IMR-90 (cell line): ENCODE measurements around the gene DIP2C. TPM values are rescaled to one million over a fixed set of nuclear protein-coding genes. Genes with fewer than 3 reads are reported as not detected.

Experiments
- ATAC-seq: fragments of 200-7000 bp; cut with Tn5 transposase; 2 replicates; pipeline ENCODE4 v1.9.1; 2020; ENCODE audit warnings: low read depth, mild to moderate bottlenecking, moderate library complexity
- BruUV-seq: library from RNA; stranded (reverse); fragments of 400-500 nt; replicated peaks from 2 replicates; lab custom pipeline; 2021; lab: Mats Ljungman, UMichigan
- CTCF ChIA-PET: fragments of 300-600 bp; formaldehyde crosslinking; extraction: SDS; loops from one replicate; lab custom pipeline; 2021; ENCODE audit warnings: antibody characterized with exemption; lab: Yijun Ruan, JAX
- POLR2A ChIA-PET: fragments of 300-600 bp; sonication (Branson Sonifier 250); formaldehyde crosslinking; loops from one replicate; lab custom pipeline; 2022; ENCODE audit warnings: antibody characterized with exemption; ENCODE audit not compliant: unreplicated experiment; lab: Charles Lee
- DNase-seq: peaks from one replicate; pipeline ENCODE4 v3.0.0; 2013
- H2AFZ ChIP-seq: replicated peaks from 2 replicates; pipeline ENCODE3; 2013; ENCODE audit warnings: low read length, mild to moderate bottlenecking; ENCODE audit not compliant: poor library complexity
- H2AK5ac ChIP-seq: 2 replicates; pipeline ENCODE4 v1.6.1; 2013; ENCODE audit warnings: low read depth, low read length, inconsistent platforms
- H2AK9ac ChIP-seq: replicated peaks from 2 replicates; pipeline ENCODE3; 2013; ENCODE audit warnings: mild to moderate bottlenecking, low read depth, low read length, moderate library complexity; ENCODE audit not compliant: poor library complexity
- H2BK120ac ChIP-seq: 2 replicates; pipeline ENCODE4 v1.6.1; 2013; ENCODE audit warnings: low read depth, low read length, inconsistent platforms
- H2BK15ac ChIP-seq: 3 replicates; pipeline ENCODE4 v1.6.1; 2013; ENCODE audit warnings: low read depth, low read length, inconsistent platforms
- H2BK20ac ChIP-seq: 2 replicates; pipeline ENCODE4 v1.6.1; 2013; ENCODE audit warnings: low read depth, mild to moderate bottlenecking, inconsistent platforms, low read length, moderate library complexity
- H2BK5ac ChIP-seq: 2 replicates; pipeline ENCODE4 v1.6.1; 2013; ENCODE audit warnings: mild to moderate bottlenecking, low read depth, low read length, inconsistent platforms; ENCODE audit not compliant: poor library complexity, severe bottlenecking
- H3K14ac ChIP-seq: replicated peaks from 2 replicates; pipeline ENCODE4 v1.6.1; 2013; ENCODE audit warnings: low read depth, low read length, inconsistent platforms
- H3K18ac ChIP-seq: 2 replicates; pipeline ENCODE4 v1.6.1; 2013; ENCODE audit warnings: low read depth, low read length, control low read depth
- H3K23ac ChIP-seq: 2 replicates; pipeline ENCODE4 v1.6.1; 2013; ENCODE audit warnings: low read depth, low read length, inconsistent platforms
- H3K27ac ChIP-seq: 2 replicates; pipeline ENCODE4 v1.5.1; 2013; ENCODE audit warnings: mild to moderate bottlenecking, control low read depth, low read length; ENCODE audit not compliant: insufficient read depth
- H3K27me3 ChIP-seq: 2 replicates; pipeline ENCODE4 v1.6.1; 2013; ENCODE audit warnings: low read length; ENCODE audit not compliant: control insufficient read depth, insufficient read depth
- H3K36me3 ChIP-seq: 2 replicates; pipeline ENCODE4 v1.6.1; 2013; ENCODE audit warnings: low read length, mixed read lengths; ENCODE audit not compliant: control insufficient read depth, insufficient read depth
- H3K4ac ChIP-seq: 2 replicates; pipeline ENCODE4 v1.6.1; 2013; ENCODE audit warnings: low read depth, low read length, inconsistent platforms
- H3K4me1 ChIP-seq: 2 replicates; pipeline ENCODE4 v1.6.1; 2013; ENCODE audit warnings: low read length, mixed read lengths; ENCODE audit not compliant: control insufficient read depth, insufficient read depth
- H3K4me2 ChIP-seq: 2 replicates; pipeline ENCODE4 v1.6.1; 2013; ENCODE audit warnings: low read depth, mild to moderate bottlenecking, control low read depth, low read length, moderate library complexity
- H3K4me3 ChIP-seq: 2 replicates; pipeline ENCODE4 v1.5.1; 2013; ENCODE audit warnings: low read depth, mild to moderate bottlenecking, control low read depth, low read length, moderate library complexity; ENCODE audit not compliant: insufficient read depth
- H3K56ac ChIP-seq: 2 replicates; pipeline ENCODE4 v1.6.1; 2013; ENCODE audit warnings: low read length, inconsistent platforms; ENCODE audit not compliant: insufficient read depth; ENCODE audit errors: extremely low read depth
- H3K79me1 ChIP-seq, 2 experiments: 2 replicates each; pipeline ENCODE4 v1.6.1; 2013; ENCODE audit warnings: low read length in 2 of 2, inconsistent platforms in 1 of 2, low read depth in 1 of 2
- H3K9ac ChIP-seq: 2 replicates; pipeline ENCODE4 v1.6.1; 2013; ENCODE audit warnings: low read depth, low read length, control low read depth
- H3K9me1 ChIP-seq: 2 replicates; pipeline ENCODE4 v1.6.1; 2013; ENCODE audit warnings: low read length, inconsistent platforms; ENCODE audit not compliant: insufficient read depth
- H3K9me3 ChIP-seq: 2 replicates; pipeline ENCODE4 v1.6.1; 2013; ENCODE audit warnings: low read length; ENCODE audit not compliant: control insufficient read depth, insufficient read depth
- H4K20me1 ChIP-seq: 2 replicates; pipeline ENCODE4 v1.6.1; 2013; ENCODE audit warnings: low read length, inconsistent platforms; ENCODE audit not compliant: insufficient read depth
- H4K5ac ChIP-seq: 2 replicates; pipeline ENCODE4 v1.6.1; 2013; ENCODE audit warnings: mild to moderate bottlenecking, low read depth, low read length, control low read depth
- H4K8ac ChIP-seq, 2 experiments: 2 replicates each; pipeline ENCODE4 v1.6.1; 2013; ENCODE audit warnings: low read depth in 2 of 2, low read length in 2 of 2, control low read depth in 1 of 2, inconsistent platforms in 1 of 2
- H4K91ac ChIP-seq: 2 replicates; pipeline ENCODE4 v1.6.1; 2013; ENCODE audit warnings: low read depth, low read length, inconsistent platforms; ENCODE audit not compliant: insufficient read depth
- BHLHE40 ChIP-seq: fragments of 150-350 bp; IDR thresholded peaks from 2 replicates; pipeline ENCODE4 v1.6.1; 2016; ENCODE audit warnings: mild to moderate bottlenecking, low read depth, low read length
- CEBPB ChIP-seq: IDR thresholded peaks from 2 replicates; pipeline ENCODE4 v1.6.1; 2012; ENCODE audit warnings: low read depth, low read length, improper control_type of control experiment
- CHD1 ChIP-seq: IDR thresholded peaks from 2 replicates; pipeline ENCODE4 v1.6.1; 2012; ENCODE audit warnings: low read depth, low read length, improper control_type of control experiment
- FOS ChIP-seq: fragments of 150-350 bp; IDR thresholded peaks from 2 replicates; pipeline ENCODE4 v1.6.1; 2016; ENCODE audit warnings: low read depth, low read length
- MAFK ChIP-seq: IDR thresholded peaks from 2 replicates; pipeline ENCODE4 v1.6.1; 2012; ENCODE audit warnings: low read depth, low read length, improper control_type of control experiment
- MAZ ChIP-seq: IDR thresholded peaks from 2 replicates; pipeline ENCODE4 v1.6.1; 2012; ENCODE audit warnings: low read depth, mild to moderate bottlenecking, low read length, improper control_type of control experiment, moderate library complexity, borderline replicate concordance
- MXI1 ChIP-seq: IDR thresholded peaks from 2 replicates; pipeline ENCODE4 v1.6.1; 2012; ENCODE audit warnings: low read depth, mild to moderate bottlenecking, low read length, moderate library complexity, borderline replicate concordance
- NFE2L2 ChIP-seq: fragments of 150-350 bp; IDR thresholded peaks from 2 replicates; pipeline ENCODE4 v1.6.1; 2016; ENCODE audit warnings: low read depth, mild to moderate bottlenecking, low read length
- POLR2A ChIP-seq: IDR thresholded peaks from 2 replicates; pipeline ENCODE4 v1.6.1; 2012; ENCODE audit warnings: mild to moderate bottlenecking, low read depth, low read length
- RAD21 ChIP-seq: IDR thresholded peaks from 2 replicates; pipeline ENCODE4 v1.6.1; 2012; ENCODE audit warnings: low read length, improper control_type of control experiment
- RCOR1 ChIP-seq: IDR thresholded peaks from 2 replicates; pipeline ENCODE4 v1.6.1; 2012; ENCODE audit warnings: mild to moderate bottlenecking, low read length, improper control_type of control experiment; ENCODE audit not compliant: insufficient replicate concordance
- RFX5 ChIP-seq: IDR thresholded peaks from 2 replicates; pipeline ENCODE4 v1.8.0; 2012; ENCODE audit warnings: low read depth, mild to moderate bottlenecking, low read length, moderate library complexity
- SMC3 ChIP-seq: fragments of 150-350 bp; IDR thresholded peaks from 2 replicates; pipeline ENCODE4 v1.6.1; 2016; ENCODE audit warnings: low read depth, mild to moderate bottlenecking, antibody characterized with exemption, low read length, moderate library complexity
- WGBS, 2 experiments: methylation state at CpG; one replicate each; pipeline versions ENCODE4 v1.1.5 to v1.1.7; 2013; ENCODE audit warnings: missing lambda C conversion rate in 2 of 2; ENCODE audit not compliant: insufficient read length in 1 of 2; ENCODE audit errors: extremely low coverage in 2 of 2; 5-methylcytosine and 5-hydroxymethylcytosine counted together
- dilution Hi-C: fragments of 300-500 bp; cut with HindIII; formaldehyde crosslinking; loops from one replicate; pipeline ENCODE4 v1.14.3; 2018; ENCODE audit warnings: low sequenced_read_pairs; ENCODE audit not compliant: unreplicated experiment
- in situ Hi-C: fragments of 300-500 bp; cut with MboI; formaldehyde crosslinking; loops from 3 replicates; pipeline ENCODE4 v1.14.3; 2019; ENCODE audit warnings: low sequenced_read_pairs, inconsistent platforms, mixed read lengths
- intact Hi-C: fragments of 100-400 bp; cut with micrococcal nuclease; formaldehyde crosslinking; loops from 2 replicates; pipeline ENCODE4 v1.10.0; 2022
- polyA plus RNA-seq, 3 experiments: library from polyadenylated mRNA; depleted of rRNA; stranded (reverse); fragments of >200 nt; gene quantifications; 2 replicates each; pipeline ENCODE4 v1.2.3, GENCODE V29; 2012; ENCODE audit warnings: low replicate concordance in 1 of 3
- total RNA-seq: library from RNA; depleted of rRNA; stranded (reverse); fragments of >200 nt; gene quantifications from 2 replicates; pipeline ENCODE4 v1.2.3, GENCODE V29; 2012
- TF ChIP-seq, protein P1 (sequence below): fragments of 150-350 bp; IDR thresholded peaks from 2 replicates; pipeline ENCODE4 v1.6.1; 2017; ENCODE audit warnings: mild to moderate bottlenecking, antibody characterized with exemption, low read length, low read depth
- TF ChIP-seq, protein P2 (sequence below): conservative IDR thresholded peaks from 2 replicates; pipeline ENCODE4 v1.5.1; 2012; ENCODE audit warnings: mild to moderate bottlenecking, low read depth, low read length, improper control_type of control experiment

Gene DIP2C
- total and polyA plus RNA-seq, 2 of the 4 experiments (the other 2 are of a cell fraction): 8.6 to 17.3 TPM

DNA sequence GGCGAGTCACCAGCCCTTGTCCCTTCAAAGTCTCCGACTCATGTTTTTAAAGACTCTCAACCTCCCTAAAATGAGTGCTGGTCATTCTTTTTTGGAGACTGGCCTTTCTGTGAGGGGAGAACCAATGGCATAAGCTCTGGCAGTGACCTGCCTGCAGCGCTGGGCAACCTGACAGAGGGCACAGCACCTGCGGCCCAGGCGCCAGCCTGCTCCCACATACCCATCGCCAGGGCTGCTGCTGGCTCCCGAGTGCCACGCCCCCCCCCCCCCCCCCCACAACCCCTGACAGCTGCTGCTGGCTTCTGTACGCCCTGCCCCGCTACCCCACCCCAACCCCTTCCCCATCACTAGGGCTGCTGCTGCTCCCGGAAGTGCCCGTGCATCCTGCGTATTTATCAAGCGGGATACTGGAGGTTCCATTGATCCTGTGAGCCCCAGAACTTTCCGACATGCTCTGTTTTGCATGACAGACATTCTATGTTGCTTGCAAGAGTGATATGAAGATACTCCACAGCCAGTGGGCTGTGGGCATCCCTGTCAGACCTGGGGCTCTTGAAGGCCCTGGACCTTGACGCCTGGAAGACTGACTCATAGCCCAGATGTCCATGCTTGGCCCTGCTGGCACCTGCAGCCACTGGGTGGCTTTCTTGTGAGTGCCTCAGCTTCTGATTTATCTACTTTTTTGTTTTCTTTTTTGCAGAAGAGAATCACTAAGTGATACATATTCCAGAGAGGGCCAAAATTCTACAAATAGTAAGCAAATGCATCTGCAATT lies 310.4 kb downstream of the DIP2C start:
- no peak overlapping the region for H2BK5ac ChIP-seq
- H4K8ac ChIP-seq: no peak overlapping the region
- H3K23ac ChIP-seq: no peak overlapping the region
- H2BK120ac ChIP-seq: no peak overlapping the region
- peaks cover 8% of the 10 kb centered on the region; the same call in 1 of the 2 replicates for H4K20me1 ChIP-seq
- no peak overlapping the region for H2AK9ac ChIP-seq
- ATAC-seq (no peak), DNase-seq (no peak)
- peaks cover 14% of the 10 kb centered on the region for H3K9me1 ChIP-seq
- no peak overlapping the region for H3K4me2 ChIP-seq
- no peak overlapping the region for H4K91ac ChIP-seq
- H3K9ac ChIP-seq: no peak overlapping the region
- CTCF ChIA-PET: no interaction called here
- in situ Hi-C loops (no loop called here), intact Hi-C loops (no loop called here), dilution Hi-C loops (no loop called here)
- H2AK5ac ChIP-seq: no peak overlapping the region
- H3K56ac ChIP-seq: no peak overlapping the region
- WGBS, 2 experiments: 100% methylated on average over 1 of the region's 16 CpGs; no CpG with 5 or more reads in 1 of the 2 experiments
- H3K27me3 ChIP-seq: no peaks in the 10 kb centered on the region
- no peak overlapping the region for H2BK15ac ChIP-seq
- no peak overlapping the region for H3K4ac ChIP-seq
- H3K27ac ChIP-seq: no peak overlapping the region
- H3K4me3 ChIP-seq: no peak overlapping the region
- H3K79me1 ChIP-seq: peaks cover 18 to 25% of the 10 kb centered on the region in 2 experiments
- H4K5ac ChIP-seq: no peak overlapping the region
- H3K9me3 ChIP-seq: 0 out of 2 replicates have a peak, but pooled peaks cover 2% of the 10 kb centered on the region
- no peak overlapping the region for H3K18ac ChIP-seq
- H3K4me1 ChIP-seq: no peaks in the 10 kb centered on the region
- no TSS peak for BruUV-seq
- no peak overlapping the region for H2BK20ac ChIP-seq
- no peak overlapping the region for H3K14ac ChIP-seq
- POLR2A ChIA-PET: no interaction called here
- H3K36me3 ChIP-seq: peaks cover 55% of the 10 kb centered on the region
- H2AFZ ChIP-seq: peak overlapping the region; percentile 37
- no peak for TF ChIP-seq SMC3
- TF ChIP-seq MAFK: no peak
- TF ChIP-seq MAZ: no peak
- TF ChIP-seq RFX5: no peak
- TF ChIP-seq, protein P1, sequence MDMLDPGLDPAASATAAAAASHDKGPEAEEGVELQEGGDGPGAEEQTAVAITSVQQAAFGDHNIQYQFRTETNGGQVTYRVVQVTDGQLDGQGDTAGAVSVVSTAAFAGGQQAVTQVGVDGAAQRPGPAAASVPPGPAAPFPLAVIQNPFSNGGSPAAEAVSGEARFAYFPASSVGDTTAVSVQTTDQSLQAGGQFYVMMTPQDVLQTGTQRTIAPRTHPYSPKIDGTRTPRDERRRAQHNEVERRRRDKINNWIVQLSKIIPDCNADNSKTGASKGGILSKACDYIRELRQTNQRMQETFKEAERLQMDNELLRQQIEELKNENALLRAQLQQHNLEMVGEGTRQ: no peak
- no peak for TF ChIP-seq BHLHE40
- TF ChIP-seq RAD21: no peak
- no peak for TF ChIP-seq POLR2A
- TF ChIP-seq CEBPB: no peak
- no peak for TF ChIP-seq CHD1
- TF ChIP-seq MXI1: no peak
- TF ChIP-seq, protein P2, sequence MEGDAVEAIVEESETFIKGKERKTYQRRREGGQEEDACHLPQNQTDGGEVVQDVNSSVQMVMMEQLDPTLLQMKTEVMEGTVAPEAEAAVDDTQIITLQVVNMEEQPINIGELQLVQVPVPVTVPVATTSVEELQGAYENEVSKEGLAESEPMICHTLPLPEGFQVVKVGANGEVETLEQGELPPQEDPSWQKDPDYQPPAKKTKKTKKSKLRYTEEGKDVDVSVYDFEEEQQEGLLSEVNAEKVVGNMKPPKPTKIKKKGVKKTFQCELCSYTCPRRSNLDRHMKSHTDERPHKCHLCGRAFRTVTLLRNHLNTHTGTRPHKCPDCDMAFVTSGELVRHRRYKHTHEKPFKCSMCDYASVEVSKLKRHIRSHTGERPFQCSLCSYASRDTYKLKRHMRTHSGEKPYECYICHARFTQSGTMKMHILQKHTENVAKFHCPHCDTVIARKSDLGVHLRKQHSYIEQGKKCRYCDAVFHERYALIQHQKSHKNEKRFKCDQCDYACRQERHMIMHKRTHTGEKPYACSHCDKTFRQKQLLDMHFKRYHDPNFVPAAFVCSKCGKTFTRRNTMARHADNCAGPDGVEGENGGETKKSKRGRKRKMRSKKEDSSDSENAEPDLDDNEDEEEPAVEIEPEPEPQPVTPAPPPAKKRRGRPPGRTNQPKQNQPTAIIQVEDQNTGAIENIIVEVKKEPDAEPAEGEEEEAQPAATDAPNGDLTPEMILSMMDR: no peak
- TF ChIP-seq RCOR1: no peak
- no peak for TF ChIP-seq FOS
- TF ChIP-seq NFE2L2: no peak
